NT2/D1 (cell line): ENCODE data around the gene PLS3.

ENCODE experiments used
- DNase-seq: peaks from one replicate; pipeline ENCODE4 v3.0.0-alpha.2; 2011; ENCODE audit warnings: low read depth, low spot score
- H3K27me3 ChIP-seq: 2 replicates; pipeline ENCODE4 v1.6.0; 2011; ENCODE audit warnings: mild to moderate bottlenecking; ENCODE audit not compliant: insufficient read length, insufficient read depth
- H3K36me3 ChIP-seq: 2 replicates; pipeline ENCODE4 v1.6.1; 2011; ENCODE audit warnings: mild to moderate bottlenecking, low read length, mixed read lengths; ENCODE audit not compliant: insufficient read depth, insufficient read length
- H3K4me1 ChIP-seq: 2 replicates; pipeline ENCODE4 v1.5.1; 2011; ENCODE audit not compliant: insufficient read depth, insufficient read length
- H3K4me3 ChIP-seq: 2 replicates; pipeline ENCODE4 v1.5.1; 2011; ENCODE audit warnings: low read depth; ENCODE audit not compliant: insufficient read length
- H3K9ac ChIP-seq: 2 replicates; pipeline ENCODE4 v1.6.0; 2011; ENCODE audit warnings: low read depth; ENCODE audit not compliant: insufficient read length
- H3K9me3 ChIP-seq: 2 replicates; pipeline ENCODE4 v1.5.1; 2011; ENCODE audit warnings: mild to moderate bottlenecking, low read length; ENCODE audit not compliant: insufficient read depth
- SUZ12 ChIP-seq: IDR thresholded peaks from 2 replicates; pipeline ENCODE4 v1.6.1; 2011; ENCODE audit not compliant: insufficient read length, insufficient read depth; ENCODE audit errors: extremely low read depth
- YY1 ChIP-seq: IDR thresholded peaks from 2 replicates; pipeline ENCODE4 v1.6.1; 2011; ENCODE audit not compliant: insufficient read length, insufficient read depth
- ZNF274 ChIP-seq: IDR thresholded peaks from 2 replicates; pipeline ENCODE4 v1.6.1; 2011; ENCODE audit warnings: mild to moderate bottlenecking, low read depth, low read length

The PLS3 gene

GRCh38 chrX:115571712-115572111 lies 10.7 kb downstream of the PLS3 start:
- no peak overlapping the region for H3K9ac ChIP-seq
- H3K4me3 ChIP-seq, result no peak overlapping the region
- peaks cover 13% of the 10 kb centered on the region for H3K36me3 ChIP-seq
- H3K4me1 ChIP-seq, result no peaks in the 10 kb centered on the region
- TF ChIP-seq SUZ12 (no peak), YY1 (no peak), ZNF274 (no peak)
- H3K9me3 ChIP-seq, result no peaks in the 10 kb centered on the region
- DNase-seq, result no peak
- H3K27me3 ChIP-seq, result no peaks in the 10 kb centered on the region

GRCh38 chrX:115573185-115573584 lies 12.2 kb downstream of the PLS3 start:
- Histone ChIP-seq H3K4me1 (no peaks in the 10 kb centered on the region), H3K27me3 (no peaks in the 10 kb centered on the region), H3K9ac (no peak overlapping the region), H3K4me3 (no peak overlapping the region), H3K9me3 (no peaks in the 10 kb centered on the region), H3K36me3 (peaks cover 15% of the 10 kb centered on the region)
- TF ChIP-seq SUZ12 (no peak), ZNF274 (no peak), YY1 (no peak)
- DNase-seq, result no peak

DNA sequence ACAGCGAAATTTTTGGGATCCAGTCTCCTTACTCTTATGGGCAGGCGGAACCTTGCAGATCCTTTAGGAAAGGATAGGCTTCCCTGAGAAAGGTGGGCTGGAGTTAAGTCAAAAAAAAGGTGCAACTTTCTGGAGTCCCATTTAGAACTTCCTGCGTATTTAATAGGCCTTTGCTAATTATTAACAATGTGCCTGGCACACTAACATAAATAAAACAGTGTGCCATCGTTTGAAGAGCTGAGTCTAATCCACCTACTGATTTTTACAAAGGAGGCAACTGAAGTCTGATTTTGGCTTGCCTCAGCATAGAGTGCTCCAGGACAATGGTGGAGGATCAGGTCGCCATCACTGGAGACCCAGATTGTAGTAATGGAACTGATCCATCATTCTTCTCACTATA lies 15.7 kb downstream of the PLS3 start:
- TF ChIP-seq SUZ12, result no peak
- no peak for TF ChIP-seq ZNF274
- no peak for TF ChIP-seq YY1
- Histone ChIP-seq H3K9me3 (no peaks in the 10 kb centered on the region), H3K4me1 (no peaks in the 10 kb centered on the region), H3K4me3 (no peak overlapping the region), H3K9ac (no peak overlapping the region), H3K27me3 (no peaks in the 10 kb centered on the region), H3K36me3 (peaks cover 15% of the 10 kb centered on the region)
- no peak for DNase-seq

DNA sequence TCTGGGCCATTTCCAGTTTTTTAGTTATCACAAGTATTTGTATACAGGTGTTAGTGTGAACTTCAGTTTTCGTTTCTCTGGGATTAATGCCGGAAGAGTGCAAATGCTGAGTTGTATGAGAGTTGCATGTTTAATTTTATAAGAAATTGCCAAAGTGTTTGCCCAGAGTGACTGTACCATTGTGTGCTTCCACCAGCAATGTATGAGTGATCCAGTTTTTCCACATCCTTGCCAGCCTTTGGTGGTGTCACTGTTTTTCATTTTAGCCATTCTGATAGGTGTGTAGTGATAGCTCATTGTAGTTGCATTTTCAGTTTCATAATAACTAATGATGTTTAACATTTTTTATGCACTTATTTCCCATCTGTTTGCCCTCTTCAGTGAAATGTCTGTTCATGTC lies 18.4 kb downstream of the PLS3 start:
- Histone ChIP-seq H3K9ac (no peak overlapping the region), H3K4me1 (no peaks in the 10 kb centered on the region), H3K9me3 (no peaks in the 10 kb centered on the region), H3K27me3 (no peaks in the 10 kb centered on the region), H3K4me3 (no peak overlapping the region), H3K36me3 (peaks cover 15% of the 10 kb centered on the region)
- TF ChIP-seq ZNF274 (no peak), SUZ12 (no peak), YY1 (no peak)
- no peak for DNase-seq

- DNase-seq, result no peak
- no peak overlapping the region for H3K9ac ChIP-seq
- H3K27me3 ChIP-seq, result no peaks in the 10 kb centered on the region
- H3K9me3 ChIP-seq, result no peaks in the 10 kb centered on the region
- peaks cover 15% of the 10 kb centered on the region for H3K36me3 ChIP-seq
- H3K4me3 ChIP-seq, result no peak overlapping the region
- H3K4me1 ChIP-seq, result no peaks in the 10 kb centered on the region
- no peak for TF ChIP-seq ZNF274
- no peak for TF ChIP-seq SUZ12
- TF ChIP-seq YY1, result no peak
Observed at GRCh38 chrX:115579786-115580294, 18.9 kb downstream of the PLS3 start.

GRCh38 chrX:115581759-115582615 lies 21.0 kb downstream of the PLS3 start:
- Histone ChIP-seq H3K9me3 (no peaks in the 10 kb centered on the region), H3K27me3 (no peaks in the 10 kb centered on the region), H3K36me3 (peaks cover 11% of the 10 kb centered on the region), H3K4me1 (no peaks in the 10 kb centered on the region), H3K4me3 (no peak overlapping the region), H3K9ac (no peak overlapping the region)
- no peak for DNase-seq
- no peak for TF ChIP-seq YY1
- TF ChIP-seq SUZ12, result no peak
- no peak for TF ChIP-seq ZNF274

- no peaks in the 10 kb centered on the region for H3K4me1 ChIP-seq
- no peaks in the 10 kb centered on the region for H3K27me3 ChIP-seq
- DNase-seq, result no peak
- TF ChIP-seq YY1, result no peak
- no peak for TF ChIP-seq SUZ12
- TF ChIP-seq ZNF274, result no peak
- no peaks in the 10 kb centered on the region for H3K9me3 ChIP-seq
- H3K9ac ChIP-seq, result no peak overlapping the region
- no peak overlapping the region for H3K4me3 ChIP-seq
- peaks cover 7% of the 10 kb centered on the region for H3K36me3 ChIP-seq
Observed at GRCh38 chrX:115582616-115583495, 21.9 kb downstream of the PLS3 start.
